Pancreas (tissue), 10 donors: ENCODE results near the gene ST8SIA2. TPM values are rescaled to one million over a fixed set of nuclear protein-coding genes. Genes with fewer than 3 reads are reported as not detected.

Experiments
- ATAC-seq, 4 donors: fragments of 200-7000 bp; cut with Tn5 transposase; one replicate each; pipeline versions ENCODE4 v1.8.0 to v1.9.1; 2020; ENCODE audit warnings: mild to moderate bottlenecking in 4 of 4, moderate library complexity in 4 of 4
- DNase-seq, 6 donors: peaks; one replicate each; pipeline ENCODE4 v3.0.0-alpha.2; 2020
- FAIRE-seq: peaks from 2 replicates; lab custom pipeline; 2012; peaks lifted over from hg19 to GRCh38; lab: Jason Lieb, UNC
- H3K27ac ChIP-seq, 4 donors: fragments of 200-600 bp; sonication (generic); 1 replicate in 3 of 4; 2 replicates in 1 of 4; pipeline versions ENCODE4 v1.5.0 to v1.8.0; 2020
- H3K27me3 ChIP-seq, 4 donors: fragments of 200-600 bp; one replicate each; pipeline ENCODE4 v1.8.0; 2021
- H3K36me3 ChIP-seq, 3 donors: fragments of 200-600 bp; sonication (generic) in 1 of 3; one replicate each; pipeline versions ENCODE4 v1.5.0 to v1.8.0; 2020 to 2021
- H3K4me1 ChIP-seq, 3 donors: fragments of 200-600 bp; one replicate each; pipeline ENCODE4 v1.8.0; 2021
- H3K4me3 ChIP-seq, 4 donors: fragments of 200-600 bp; sonication (generic) in 2 of 4; one replicate each; pipeline versions ENCODE4 v1.5.0 to v1.8.0; 2020 to 2021
- H3K9me3 ChIP-seq, 4 donors: fragments of 200-600 bp; one replicate each; pipeline ENCODE4 v1.8.0; 2021
- CTCF ChIP-seq, 4 donors: fragments of 200-600 bp; sonication (generic) in 3 of 4; IDR thresholded peaks; one replicate each; pipeline versions ENCODE4 v1.5.0 to v1.8.0; 2021; ENCODE audit warnings: antibody characterized with exemption in 4 of 4
- WGBS, 2 donors: extraction: QIAGEN DNeasy Blood & Tissue Kit; methylation state at CpG; one replicate each; pipeline ENCODE4 v1.1.7; 2013; 5-methylcytosine and 5-hydroxymethylcytosine counted together
- intact Hi-C, 3 donors: fragments of 100-400 bp; cut with DNase I; formaldehyde crosslinking; loops; one replicate each; pipeline versions ENCODE4 v1.11.1 to v1.14.2; 2022
- polyA plus RNA-seq, 2 donors: library from polyadenylated mRNA; stranded (reverse); fragments of 200-250 nt; gene quantifications; one replicate each; pipeline ENCODE4 v1.2.3, GENCODE V29; 2013
- total RNA-seq, 6 donors: library from RNA; stranded (reverse); fragmentation: NEBNext Ultra II Directional in 4 of 6; extraction: Animal tissue kit (Norgen Biotek cat#: 25700) in 4 of 6; gene quantifications; one replicate each; pipeline versions ENCODE4 v1.2.1 to v1.2.4, GENCODE V29; 2021 to 2023
- donor health status: healthy with polysubstance abuse.
- donor health status: DM: no; HTN: no; CAD: no; lungs with moderate emphysema.
- donor health status: DM: no; HTN: no; CAD: no.
- donor health status: control.
- donor health status: control.
- donor health status: Bipolar disorder and iron deficiency.
- donor health status: DM: yes; HTN: yes; CAD: no.
- donor health status: DM: no; HTN: no; CAD: no.
- donor health status: DM: no; HTN: no; CAD: no.
- donor health status: DM: yes; HTN: yes; CAD: no.

ST8SIA2 gene
- total RNA-seq (under 1 TPM in 1 of 6 donors, not detected in 5; 0.19 TPM), polyA plus RNA-seq (under 1 TPM in 1 of 2 donors, not detected in 1; 0.02 TPM)

DNA sequence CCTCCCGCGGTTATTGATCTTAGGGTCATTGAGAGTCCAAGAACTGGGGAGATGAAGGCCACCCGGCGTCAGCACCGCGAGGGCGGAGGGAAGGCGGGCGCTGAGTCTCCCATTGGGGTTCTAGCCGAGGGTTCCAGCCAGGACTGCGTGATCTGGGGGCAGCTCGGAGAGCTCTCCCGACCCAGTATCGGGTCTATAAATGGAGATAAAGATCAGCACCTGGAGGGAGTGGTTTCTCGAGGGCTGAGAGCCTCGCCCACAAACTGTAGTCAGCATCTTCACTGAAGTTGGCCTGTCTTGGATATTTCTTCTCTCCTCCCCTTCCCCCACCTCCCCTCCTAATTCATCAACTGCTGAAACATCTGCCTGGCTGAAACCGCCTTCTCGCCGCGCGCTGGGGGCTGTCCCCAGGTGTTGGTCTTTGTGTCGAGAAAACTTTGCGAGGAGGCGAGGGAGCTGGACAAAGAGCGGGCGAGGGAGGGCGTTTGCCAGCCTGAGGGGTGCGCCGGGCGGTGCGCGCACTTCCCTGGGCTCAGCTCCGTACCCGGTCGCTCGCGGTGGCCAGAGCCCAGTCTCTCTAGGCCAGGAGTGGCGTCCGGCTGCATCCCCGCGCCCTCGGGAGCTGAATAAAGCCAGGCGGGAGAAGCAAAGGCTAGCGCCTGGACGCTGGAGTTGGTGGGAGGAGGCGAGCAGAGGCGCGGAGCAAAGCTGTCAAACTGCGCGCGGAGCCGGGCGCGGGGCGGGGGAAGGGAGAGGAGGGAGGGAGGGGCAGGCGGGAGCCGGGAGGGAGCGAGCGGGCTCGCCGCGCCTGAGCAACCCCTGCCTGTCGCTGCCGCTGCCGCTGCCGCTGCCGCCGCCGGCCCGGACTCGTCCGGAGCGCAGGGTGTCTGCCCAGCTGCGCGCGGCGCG, at the start of gene ST8SIA2:
Gene ST8SIA2 (plus strand): TSS at position 811 of the 909 bp plus-strand sequence. CDS start 184 bp downstream, outside the sequence.
- no peak for DNase-seq
- no peak within 1 kb of the TSS for H3K4me3 ChIP-seq

GRCh38 chr15:92343924-92344643, 49.6 kb upstream of the ST8SIA2 start:
- 29 to 30% methylated on average over 17 of the region's 17 CpGs for WGBS, 2 donors
- intact Hi-C loops: no loop called here
- ATAC-seq: no peak

More for the DNA sequence above, at the start of gene ST8SIA2:
- H3K4me1 ChIP-seq: no peaks in the 10 kb centered on the region
- peak in 1 of 4 donors; percentile 15 for ATAC-seq
- intact Hi-C loops: no loop called here
- no peak for TF ChIP-seq CTCF (IDR thresholded peaks at IDR 0.05)
- no peak for FAIRE-seq
- no peaks in the 10 kb centered on the region for H3K9me3 ChIP-seq
- H3K36me3 ChIP-seq: no peaks in the 10 kb centered on the region
- no peak within 1 kb of the TSS for H3K27ac ChIP-seq
- WGBS, 2 donors: 1 to 2% methylated on average over 48 to 78 of the region's 78 CpGs
- H3K27me3 ChIP-seq: peaks cover 0 to 25% (median 11%) of the 10 kb centered on the region in 4 donors

GRCh38 chr15:92346063-92346462, 47.6 kb upstream of the ST8SIA2 start:
- no peak for FAIRE-seq
- intact Hi-C loops: no loop called here

More at GRCh38 chr15:92343924-92344643, 49.6 kb upstream of the ST8SIA2 start:
- Histone ChIP-seq H3K27ac (no peak overlapping the region), H3K27me3 (no peaks in the 10 kb centered on the region), H3K36me3 (no peaks in the 10 kb centered on the region), H3K4me3 (no peak overlapping the region), H3K4me1 (no peaks in the 10 kb centered on the region), H3K9me3 (no peaks in the 10 kb centered on the region)
- no peak for TF ChIP-seq CTCF (IDR thresholded peaks at IDR 0.05)
- FAIRE-seq (no peak), DNase-seq (no peak)

DNA sequence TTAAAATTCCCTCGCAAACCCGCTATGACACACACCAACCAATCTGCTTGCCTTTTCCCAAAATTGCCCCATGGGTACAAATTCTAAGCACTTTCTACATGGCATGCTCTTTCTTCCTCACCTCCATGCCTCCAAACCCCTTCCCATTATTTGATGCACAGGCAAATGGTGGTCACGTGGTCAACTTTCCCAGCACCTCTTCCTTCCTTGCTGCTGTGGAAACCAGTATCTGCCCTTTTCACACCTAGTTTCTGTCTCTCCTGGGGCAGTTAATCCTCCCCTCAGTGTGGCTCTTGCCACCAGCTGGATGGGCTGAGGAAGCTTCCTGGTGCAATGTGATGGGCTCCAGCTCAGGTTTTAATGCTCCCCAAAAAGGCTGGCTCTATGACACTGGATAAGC, 38.4 kb upstream of the ST8SIA2 start:
- H3K4me1 ChIP-seq: no peaks in the 10 kb centered on the region
- whole genome bisulfite sequencing, 2 donors: 84 to 87% methylated on average over 3 of the region's 3 CpGs
- no peak overlapping the region for H3K27ac ChIP-seq
- H3K27me3 ChIP-seq: no peaks in the 10 kb centered on the region
- no peak for FAIRE-seq
- H3K4me3 ChIP-seq: no peak overlapping the region
- no peak for TF ChIP-seq CTCF (IDR thresholded peaks at IDR 0.05)
- intact Hi-C loops: no loop called here
- H3K9me3 ChIP-seq: no peaks in the 10 kb centered on the region
- ATAC-seq: no peak
- no peak for DNase-seq
- H3K36me3 ChIP-seq: no peaks in the 10 kb centered on the region

More at GRCh38 chr15:92346063-92346462, 47.6 kb upstream of the ST8SIA2 start:
- H3K4me1 ChIP-seq: no peaks in the 10 kb centered on the region
- ATAC-seq (no peak), DNase-seq (no peak)
- H3K36me3 ChIP-seq: no peaks in the 10 kb centered on the region
- no peaks in the 10 kb centered on the region for H3K27me3 ChIP-seq
- no peaks in the 10 kb centered on the region for H3K9me3 ChIP-seq
- no peak overlapping the region for H3K4me3 ChIP-seq
- no peak overlapping the region for H3K27ac ChIP-seq
- no peak for TF ChIP-seq CTCF (IDR thresholded peaks at IDR 0.05)
